ENCODE results near the gene RSPH3.
A peak's percentile ranks its signal among the peaks of the same experiment; 100 is the strongest.
"Not testable (repeated sequence)": the region's sequence is repeated elsewhere in the genome, so short reads cannot be mapped to it uniquely, and the experiment has no call there.

RSPH3 gene

DNA sequence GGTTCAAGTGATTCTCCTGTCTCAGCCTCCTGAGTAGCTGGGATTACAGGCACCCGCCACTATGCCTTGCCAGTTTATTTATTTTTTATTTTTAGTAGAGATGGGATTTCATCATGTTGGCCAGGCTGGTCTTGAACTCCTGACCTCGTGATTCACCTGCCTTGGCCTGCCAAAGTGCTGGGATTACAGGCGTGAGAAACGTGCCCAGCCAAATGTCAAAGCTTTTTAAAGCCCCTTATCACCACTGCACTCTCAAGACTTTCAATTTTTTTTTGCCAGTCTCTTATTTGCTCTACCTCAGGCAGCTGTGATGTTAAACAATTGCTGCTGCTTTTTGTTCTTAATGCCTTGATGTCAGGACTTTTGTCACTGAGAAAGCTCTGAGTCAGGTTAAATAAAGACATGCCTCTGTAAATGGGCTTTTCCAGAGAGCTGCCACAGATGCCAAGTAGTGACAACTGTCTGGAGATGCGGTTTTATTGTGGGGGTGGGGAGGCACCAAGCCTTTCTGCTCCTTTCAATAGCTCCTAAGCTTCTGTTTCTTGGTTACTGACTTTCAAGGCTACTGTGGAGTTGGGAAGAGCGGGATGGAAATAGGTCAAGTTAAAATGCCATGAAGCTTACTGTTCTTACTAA, 29.2 kb downstream of the RSPH3 start:
- DNase-seq: no peak

GRCh38 chr6:158969148-158969547, 30.9 kb downstream of the RSPH3 start:
- DNase-seq: no peak

- DNase-seq: no peak
Measured at GRCh38 chr6:158963020-158963808, 36.8 kb downstream of the RSPH3 start.

DNA sequence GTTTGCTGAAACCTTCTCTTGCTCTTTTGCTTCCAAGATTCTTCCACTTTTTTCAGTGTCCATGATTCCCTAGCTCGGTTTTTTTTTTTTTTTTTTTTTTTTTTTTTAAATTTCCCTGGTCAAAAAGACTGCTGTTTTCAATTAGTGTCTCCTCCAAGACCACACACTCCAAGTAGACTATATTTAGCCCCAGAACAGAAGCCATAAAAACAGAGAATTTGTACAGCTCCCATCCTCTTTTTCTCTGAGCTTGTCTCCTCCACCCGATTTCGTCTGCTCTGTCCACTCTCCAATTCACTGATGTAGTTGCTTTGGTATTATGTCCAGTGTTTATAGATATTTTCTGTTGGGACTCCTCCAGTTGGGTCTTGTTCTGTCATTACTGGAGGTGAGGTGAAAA, 37.6 kb downstream of the RSPH3 start:
- no peak for DNase-seq

DNA sequence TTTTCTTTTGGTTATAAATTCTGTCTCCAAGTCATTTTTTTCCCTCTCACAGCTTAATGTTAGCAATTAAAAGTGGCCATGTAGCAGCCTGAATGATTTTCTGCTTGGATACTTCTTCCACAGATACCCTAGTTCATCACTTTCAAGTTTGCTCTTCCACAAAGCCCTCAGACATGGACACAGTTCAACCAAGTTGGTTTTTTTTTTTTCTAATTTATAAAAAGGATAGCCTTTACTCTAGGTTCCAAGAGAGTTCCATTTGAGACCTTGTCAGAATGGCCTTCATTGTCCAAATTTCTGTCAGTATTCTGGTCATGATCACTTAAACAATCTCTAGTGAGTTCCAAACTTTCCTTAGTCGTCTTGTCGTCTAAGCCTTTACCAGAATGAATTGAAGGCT, 40.0 kb downstream of the RSPH3 start:
- no peak for DNase-seq

- DNase-seq: no peak
Measured at GRCh38 chr6:158959552-158959951, 40.5 kb downstream of the RSPH3 start.

- DNase-seq: no peak
Measured at GRCh38 chr6:158958504-158959386, 41.3 kb downstream of the RSPH3 start.

DNA sequence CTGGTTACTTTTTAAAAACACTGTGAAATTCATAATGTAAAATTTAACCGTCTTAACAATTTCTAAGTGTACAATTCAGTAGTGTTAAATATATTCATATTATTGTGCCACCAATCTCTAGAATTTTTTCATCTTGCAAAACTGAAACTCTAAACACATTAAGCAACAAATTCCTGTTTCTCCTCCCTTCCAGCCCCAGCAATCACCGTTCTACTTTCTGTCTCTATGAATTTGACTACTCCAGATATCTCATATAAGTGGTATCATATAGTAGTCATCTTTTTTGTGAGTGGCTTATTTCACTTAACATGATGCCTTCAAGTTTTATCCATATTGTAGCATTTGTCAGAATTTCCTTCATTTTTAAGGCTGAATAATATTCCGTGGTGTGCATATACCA, 44.7 kb downstream of the RSPH3 start:
- no peak for DNase-seq

GRCh38 chr6:158954753-158955152, 45.2 kb downstream of the RSPH3 start:
- no peak for DNase-seq

DNA sequence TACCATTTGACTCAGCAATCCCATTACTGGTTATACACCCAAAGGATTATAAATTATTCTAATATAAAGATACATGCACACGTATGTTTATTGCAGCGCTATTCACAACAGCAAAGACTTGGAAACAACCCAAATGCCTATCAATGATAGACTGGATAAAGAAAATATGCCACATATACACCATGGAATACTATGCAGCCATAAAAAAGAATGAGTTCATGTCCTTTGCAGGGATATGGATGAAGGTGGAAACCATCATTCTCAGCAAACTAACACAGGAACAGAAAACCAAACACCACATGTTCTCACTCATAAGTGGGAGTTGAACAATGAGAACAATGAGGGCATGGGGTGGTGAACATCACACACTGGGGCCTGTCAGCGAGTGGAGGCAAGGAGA, 48.0 kb downstream of the RSPH3 start:
- not testable (repeated sequence) for DNase-seq

GRCh38 chr6:158951565-158951964, 48.4 kb downstream of the RSPH3 start:
- DNase-seq: not testable (repeated sequence)

DNA sequence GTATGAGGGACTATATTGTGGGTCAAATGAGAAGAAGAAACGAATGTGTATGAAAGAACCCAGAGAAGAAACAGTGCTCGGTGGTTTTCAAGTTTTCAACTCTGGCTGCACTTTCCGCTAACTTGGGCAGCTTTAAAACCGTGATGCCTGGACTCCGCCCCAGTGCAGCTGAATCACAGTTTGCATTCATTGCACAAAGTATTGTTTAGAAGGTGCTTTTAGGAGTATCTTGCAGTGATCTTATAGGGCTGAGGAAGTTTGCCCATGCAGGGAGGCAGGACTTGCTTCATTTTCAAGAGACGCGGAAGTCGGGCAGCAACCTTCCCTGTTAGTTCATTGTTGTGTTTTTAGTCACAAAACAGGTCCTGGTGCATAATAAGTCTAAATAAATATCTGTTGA, 52.7 kb downstream of the RSPH3 start:
- DNase-seq: no peak

- no peak for DNase-seq
Measured at GRCh38 chr6:158943380-158944032, 56.5 kb downstream of the RSPH3 start.

- DNase-seq: no peak
Measured at GRCh38 chr6:158942349-158942748, 57.7 kb downstream of the RSPH3 start.

DNA sequence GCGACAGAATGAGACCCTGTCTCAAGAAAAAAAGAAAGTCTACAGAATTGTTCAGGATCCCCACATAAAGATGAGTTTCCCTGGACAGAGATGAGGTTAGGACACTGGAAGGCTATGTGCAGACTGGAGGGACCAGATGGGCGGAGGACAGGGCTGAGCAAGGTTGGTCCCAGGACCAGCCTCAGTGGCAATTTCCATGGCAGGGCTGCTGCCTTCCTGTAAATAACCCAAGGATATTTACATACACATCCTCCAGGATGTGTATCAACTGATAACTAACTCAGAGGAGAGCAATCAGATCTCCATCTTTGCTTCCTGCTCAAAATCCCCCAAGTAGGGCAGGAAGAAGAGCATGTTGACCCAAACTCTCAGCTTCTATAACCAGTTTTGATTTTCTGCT, 58.8 kb downstream of the RSPH3 start:
- DNase-seq: no peak

- peak; percentile 40 for DNase-seq
Measured at GRCh38 chr6:158939255-158940159, 60.5 kb downstream of the RSPH3 start.

- peak; percentile 33 for DNase-seq
Measured at GRCh38 chr6:158938811-158939254, 61.2 kb downstream of the RSPH3 start.

GRCh38 chr6:158938220-158938619, 61.8 kb downstream of the RSPH3 start:
- DNase-seq: no peak

- DNase-seq: no peak
Measured at GRCh38 chr6:158934157-158934556, 65.8 kb downstream of the RSPH3 start.

DNA sequence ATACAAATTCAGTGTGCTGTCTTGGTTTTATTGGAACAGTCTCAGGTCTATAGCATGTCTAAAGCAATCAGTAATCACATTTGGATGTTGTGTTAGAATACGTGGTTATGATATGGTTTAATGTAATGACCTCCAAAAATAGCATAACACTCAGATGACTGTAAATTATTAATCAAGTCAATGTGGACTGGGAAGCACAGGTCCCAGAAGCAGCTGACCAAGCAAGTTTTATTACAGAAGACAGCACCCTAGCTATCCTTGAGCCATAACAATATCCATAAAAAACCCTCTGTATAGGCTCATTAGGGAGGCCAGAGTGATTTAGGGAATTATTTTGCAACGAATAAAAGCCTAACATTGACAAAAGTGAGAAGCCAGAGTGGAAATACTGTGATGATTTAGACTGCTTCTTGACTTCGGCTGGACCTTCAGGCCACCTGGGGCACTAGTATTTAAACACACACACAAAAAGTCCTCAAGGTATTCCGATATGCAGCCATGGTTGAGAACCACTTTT, 66.9 kb downstream of the RSPH3 start:
- no peak for DNase-seq

- DNase-seq: no peak
Measured at GRCh38 chr6:158928068-158928467, 71.9 kb downstream of the RSPH3 start.

GRCh38 chr6:158926414-158926813, 73.6 kb downstream of the RSPH3 start:
- DNase-seq: no peak
